DMS 273 (cell line): Measurements from ENCODE around the gene B3GNT8.
"Not testable (repeated sequence)": the region's sequence is repeated elsewhere in the genome, so short reads cannot be mapped to it uniquely, and the experiment has no call there.

Experiments used
- DNase-seq: peaks from one replicate; lab custom pipeline; 2025; ENCODE audit not compliant: unreplicated experiment; lab: John Stamatoyannopoulos, UW

Gene B3GNT8

GRCh38 chr19:41416194-41416674 lies 10.9 kb downstream of the B3GNT8 start:
- no peak for DNase-seq

GRCh38 chr19:41415154-41415571 lies 12.0 kb downstream of the B3GNT8 start:
- peak; percentile 30 for DNase-seq

- DNase-seq = no peak
These were observed 12.7 kb downstream of the B3GNT8 start for GRCh38 chr19:41414461-41414860.

- DNase-seq = no peak
These were observed 13.2 kb downstream of the B3GNT8 start for GRCh38 chr19:41413947-41414346.

- no peak for DNase-seq
These were observed 14.2 kb downstream of the B3GNT8 start for GRCh38 chr19:41412953-41413352.

GRCh38 chr19:41411968-41412265 lies 15.3 kb downstream of the B3GNT8 start:
- no peak for DNase-seq

- DNase-seq = no peak
These were observed 15.8 kb downstream of the B3GNT8 start for GRCh38 chr19:41411100-41411967.

GRCh38 chr19:41410336-41411054 lies 16.7 kb downstream of the B3GNT8 start:
- no peak for DNase-seq

- no peak for DNase-seq
These were observed 17.9 kb downstream of the B3GNT8 start for GRCh38 chr19:41409288-41409687.

- not testable (repeated sequence) for DNase-seq
These were observed 18.3 kb downstream of the B3GNT8 start for GRCh38 chr19:41408846-41409245.

- peak; percentile 36 for DNase-seq
These were observed 18.9 kb downstream of the B3GNT8 start for GRCh38 chr19:41408256-41408655.

GRCh38 chr19:41407271-41407670 lies 19.9 kb downstream of the B3GNT8 start:
- no peak for DNase-seq

GRCh38 chr19:41405776-41406175 lies 21.4 kb downstream of the B3GNT8 start:
- no peak for DNase-seq

- DNase-seq = no peak
These were observed 23.8 kb downstream of the B3GNT8 start for GRCh38 chr19:41403181-41403970.

GRCh38 chr19:41402010-41402409 lies 25.2 kb downstream of the B3GNT8 start:
- DNase-seq = no peak

- DNase-seq = no peak
These were observed 25.7 kb downstream of the B3GNT8 start for GRCh38 chr19:41401483-41401882.

- no peak for DNase-seq
These were observed 27.6 kb downstream of the B3GNT8 start for GRCh38 chr19:41399525-41399924.

GRCh38 chr19:41399091-41399490 lies 28.1 kb downstream of the B3GNT8 start:
- no peak for DNase-seq

GRCh38 chr19:41398598-41398997 lies 28.6 kb downstream of the B3GNT8 start:
- no peak for DNase-seq

GRCh38 chr19:41398050-41398418 lies 29.1 kb downstream of the B3GNT8 start:
- peak; percentile 50 for DNase-seq
